GM12878 (cell line): Measurements from ENCODE around the gene SIRT5.

Experiments
- BCL3 ChIP-seq: IDR thresholded peaks from 2 replicates; pipeline ENCODE4 v1.6.1; 2011; ENCODE audit warnings: borderline replicate concordance, low read depth, mild to moderate bottlenecking, moderate library complexity, low read length; ENCODE audit not compliant: insufficient read depth, poor library complexity, severe bottlenecking
- ELK1 ChIP-seq: IDR thresholded peaks from 2 replicates; pipeline ENCODE4 v1.6.1; 2012; ENCODE audit warnings: low read depth, low read length, improper control_type of control experiment
- EP300 ChIP-seq, 2 experiments: fragments of 150-350 bp in 1 of 2; IDR thresholded peaks; 2 replicates each; pipeline ENCODE4 v1.6.1; 2011 to 2012; ENCODE audit warnings: low read depth in 2 of 2, low read length in 2 of 2, borderline replicate concordance in 1 of 2, improper control_type of control experiment in 1 of 2, inconsistent platforms in 1 of 2; ENCODE audit not compliant: control insufficient read depth in 1 of 2
- TF ChIP-seq, protein P1 (sequence below), 3 experiments: IDR thresholded peaks in 2 of 3; conservative IDR thresholded peaks in 1 of 3; 2 replicates each; pipeline ENCODE4 v1.5.1; 2011; ENCODE audit warnings: low read depth in 3 of 3, low read length in 3 of 3, mild to moderate bottlenecking in 3 of 3, control low read depth in 2 of 3, moderate library complexity in 2 of 3, inconsistent platforms in 1 of 3, mixed read lengths in 1 of 3; ENCODE audit not compliant: control insufficient read depth in 2 of 3, insufficient read depth in 1 of 3; ENCODE audit errors: extremely low read depth in 1 of 3

DNA sequence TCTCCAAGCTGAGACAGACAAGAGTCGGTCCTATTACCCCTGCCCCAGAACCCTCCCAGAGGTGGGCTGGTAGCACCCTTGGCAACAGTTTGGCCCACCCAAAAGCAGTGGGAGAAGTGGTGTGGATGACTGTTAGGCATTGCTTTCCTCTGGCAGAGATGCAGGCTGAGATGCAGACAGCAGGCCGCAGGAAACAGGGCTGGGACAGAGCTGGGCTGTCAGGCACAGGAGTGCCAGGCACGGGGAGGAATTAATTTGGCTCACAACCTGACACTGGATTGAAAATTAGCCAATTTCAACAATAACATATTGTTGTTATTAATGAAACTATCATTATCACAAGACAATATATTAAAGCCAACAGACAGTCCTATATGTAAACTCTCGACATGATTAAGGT, 15.7 kb upstream of the SIRT5 start:
- TF ChIP-seq, protein P1, sequence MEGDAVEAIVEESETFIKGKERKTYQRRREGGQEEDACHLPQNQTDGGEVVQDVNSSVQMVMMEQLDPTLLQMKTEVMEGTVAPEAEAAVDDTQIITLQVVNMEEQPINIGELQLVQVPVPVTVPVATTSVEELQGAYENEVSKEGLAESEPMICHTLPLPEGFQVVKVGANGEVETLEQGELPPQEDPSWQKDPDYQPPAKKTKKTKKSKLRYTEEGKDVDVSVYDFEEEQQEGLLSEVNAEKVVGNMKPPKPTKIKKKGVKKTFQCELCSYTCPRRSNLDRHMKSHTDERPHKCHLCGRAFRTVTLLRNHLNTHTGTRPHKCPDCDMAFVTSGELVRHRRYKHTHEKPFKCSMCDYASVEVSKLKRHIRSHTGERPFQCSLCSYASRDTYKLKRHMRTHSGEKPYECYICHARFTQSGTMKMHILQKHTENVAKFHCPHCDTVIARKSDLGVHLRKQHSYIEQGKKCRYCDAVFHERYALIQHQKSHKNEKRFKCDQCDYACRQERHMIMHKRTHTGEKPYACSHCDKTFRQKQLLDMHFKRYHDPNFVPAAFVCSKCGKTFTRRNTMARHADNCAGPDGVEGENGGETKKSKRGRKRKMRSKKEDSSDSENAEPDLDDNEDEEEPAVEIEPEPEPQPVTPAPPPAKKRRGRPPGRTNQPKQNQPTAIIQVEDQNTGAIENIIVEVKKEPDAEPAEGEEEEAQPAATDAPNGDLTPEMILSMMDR (IDR thresholded peaks at IDR 0.05 in 2 of 3, conservative IDR thresholded peaks at IDR 0.05 in 1 of 3; ENCODE audit: control insufficient read depth in 2 of 3, extremely low read depth in 1 of 3, insufficient read depth in 1 of 3, low read depth in 3 of 3, low read length in 3 of 3), result no peak
- no peak for TF ChIP-seq ELK1
- no peak for TF ChIP-seq BCL3
- no peak for TF ChIP-seq EP300 (IDR thresholded peaks at IDR 0.05; ENCODE audit: borderline replicate concordance in 1 of 2, control insufficient read depth in 1 of 2, low read depth in 2 of 2, low read length in 2 of 2)
